ENCODE measurements around the gene PPP3R1. TPM values are rescaled to one million over a fixed set of nuclear protein-coding genes. Genes with fewer than 3 reads are reported as not detected.

PPP3R1 gene
- total RNA-seq, 1 donor from 2014 or later = 41.6 TPM

GRCh38 chr2:68172990-68173700 is 79.2 kb downstream of the PPP3R1 start:
- no peak for DNase-seq (ENCODE audit: missing footprints)
- intact Hi-C loops (cut with DNase I) = no loop called here

GRCh38 chr2:68172521-68172920 is 79.8 kb downstream of the PPP3R1 start:
- ATAC-seq (no peak), DNase-seq (ENCODE audit: missing footprints) (no peak)
- intact Hi-C loops (cut with DNase I) = no loop called here

More at GRCh38 chr2:68172990-68173700, 79.2 kb downstream of the PPP3R1 start:
- no peak for ATAC-seq

- ATAC-seq = no peak
- DNase-seq (ENCODE audit: missing footprints) = no peak
- intact Hi-C loops (cut with DNase I) = no loop called here
Observed at GRCh38 chr2:68171684-68172083, 80.6 kb downstream of the PPP3R1 start.

GRCh38 chr2:68171146-68171545 is 81.2 kb downstream of the PPP3R1 start:
- intact Hi-C loops (cut with DNase I) = no loop called here
- DNase-seq (ENCODE audit: missing footprints) (no peak), ATAC-seq (no peak)

- intact Hi-C loops (cut with DNase I) = no loop called here
- DNase-seq (ENCODE audit: missing footprints) (no peak), ATAC-seq (no peak)
Observed at GRCh38 chr2:68169308-68169707, 83.0 kb downstream of the PPP3R1 start.

GRCh38 chr2:68167186-68167585 is 85.1 kb downstream of the PPP3R1 start:
- intact Hi-C loops (cut with DNase I) = no loop called here
- ATAC-seq (no peak), DNase-seq (ENCODE audit: missing footprints) (no peak)

GRCh38 chr2:68163641-68164040 is 88.7 kb downstream of the PPP3R1 start:
- ATAC-seq (no peak), DNase-seq (ENCODE audit: missing footprints) (no peak)
- intact Hi-C loops (cut with DNase I) = no loop called here

- no peak for ATAC-seq
- intact Hi-C loops (cut with DNase I) = no loop called here
- no peak for DNase-seq (ENCODE audit: missing footprints)
Observed at GRCh38 chr2:68158134-68158447, 94.2 kb downstream of the PPP3R1 start.

GRCh38 chr2:68157402-68158133 is 94.8 kb downstream of the PPP3R1 start, which contains the start of gene PNO1:
Gene PNO1 (plus strand): TSS chr2:68157888. CDS start chr2:68157935, 47 bp downstream.
- intact Hi-C loops (cut with DNase I) = loop anchor here (1.0 kb wide), 1 partner anchor 95 kb away; the partner anchor contains the start of gene PPP3R1
- DNase-seq (ENCODE audit: missing footprints) (peak; percentile 97), ATAC-seq (peak; percentile 98)

- intact Hi-C loops (cut with DNase I) = loop anchor here (1.0 kb wide), 1 partner anchor 95 kb away; the partner anchor contains the start of gene PPP3R1
- peak; percentile 38 for ATAC-seq
- peak; percentile 78 for DNase-seq (ENCODE audit: missing footprints)
Observed at GRCh38 chr2:68157002-68157401, 95.3 kb downstream of the PPP3R1 start.

- ATAC-seq (no peak), DNase-seq (ENCODE audit: missing footprints) (no peak)
- intact Hi-C loops (cut with DNase I) = no loop called here
Observed at GRCh38 chr2:68156419-68156818, 95.9 kb downstream of the PPP3R1 start.

- ATAC-seq = no peak
- no peak for DNase-seq (ENCODE audit: missing footprints)
- intact Hi-C loops (cut with DNase I) = no loop called here
Observed at GRCh38 chr2:68155618-68156017, 96.7 kb downstream of the PPP3R1 start.

GRCh38 chr2:68152681-68153347 is 99.5 kb downstream of the PPP3R1 start:
- no peak for ATAC-seq
- no peak for DNase-seq (ENCODE audit: missing footprints)
- intact Hi-C loops (cut with DNase I) = no loop called here

- DNase-seq (ENCODE audit: missing footprints) (no peak), ATAC-seq (no peak)
- intact Hi-C loops (cut with DNase I) = no loop called here
Observed at GRCh38 chr2:68151037-68151436, 101.3 kb downstream of the PPP3R1 start.

- DNase-seq (ENCODE audit: missing footprints) (no peak), ATAC-seq (no peak)
- intact Hi-C loops (cut with DNase I) = no loop called here
Observed at GRCh38 chr2:68141875-68142274, 110.5 kb downstream of the PPP3R1 start.

GRCh38 chr2:68135448-68136320 is 116.6 kb downstream of the PPP3R1 start:
- intact Hi-C loops (cut with DNase I) = no loop called here
- ATAC-seq (no peak), DNase-seq (ENCODE audit: missing footprints) (no peak)

- no peak for ATAC-seq
- intact Hi-C loops (cut with DNase I) = no loop called here
Observed at GRCh38 chr2:68134554-68134953, 117.8 kb downstream of the PPP3R1 start.

GRCh38 chr2:68134120-68134519 is 118.2 kb downstream of the PPP3R1 start:
- intact Hi-C loops (cut with DNase I) = no loop called here
- no peak for DNase-seq (ENCODE audit: missing footprints)
- no peak for ATAC-seq

More at GRCh38 chr2:68134554-68134953, 117.8 kb downstream of the PPP3R1 start:
- DNase-seq (ENCODE audit: missing footprints) = no peak

Data from Right ventricle myocardium inferior (tissue), 1 donor.